Natural killer cell (primary cell): Measurements from ENCODE around the gene ARID3C. TPM values are rescaled to one million over a fixed set of nuclear protein-coding genes. Genes with fewer than 3 reads are reported as not detected.

Experiments used
- ATAC-seq, 3 donors: fragments of 150-1000 bp in 2 of 3; fragments of 200-7000 bp in 1 of 3; cut with Tn5 transposase; 1 replicate in 1 of 3; 2 replicates in 2 of 3; pipeline ENCODE4 v1.10.0; 2021; ENCODE audit warnings: mild to moderate bottlenecking in 2 of 3, moderate library complexity in 2 of 3
- DNase-seq, 2 donors: peaks; one replicate each; pipeline versions ENCODE4 v3.0.0 to v3.0.0-alpha.2; 2013 to 2021; ENCODE audit warnings: mixed read lengths in 1 of 2
- H3K27ac ChIP-seq: one replicate; pipeline ENCODE4 v1.5.1; 2013; ENCODE audit warnings: mild to moderate bottlenecking, low read length
- H3K27me3 ChIP-seq: one replicate; pipeline ENCODE4 v1.6.1; 2013; ENCODE audit warnings: low read length; ENCODE audit not compliant: control insufficient read depth, insufficient read depth
- H3K36me3 ChIP-seq: one replicate; pipeline ENCODE4 v1.6.1; 2013; ENCODE audit warnings: low read length; ENCODE audit not compliant: control insufficient read depth, insufficient read depth
- H3K4me1 ChIP-seq: one replicate; pipeline ENCODE4 v1.6.1; 2013; ENCODE audit warnings: low read length; ENCODE audit not compliant: control insufficient read depth, insufficient read depth
- H3K4me3 ChIP-seq: one replicate; pipeline ENCODE4 v1.5.1; 2013; ENCODE audit warnings: low read length
- H3K9me3 ChIP-seq: one replicate; pipeline ENCODE4 v1.6.1; 2013; ENCODE audit warnings: low read length; ENCODE audit not compliant: control insufficient read depth, insufficient read depth
- H3K27ac Mint-ChIP-seq, 2 donors: one replicate each; pipeline ENCODE4 v1.8.0; 2022; ENCODE audit warnings: mild to moderate bottlenecking in 2 of 2, mixed read lengths in 2 of 2, moderate library complexity in 1 of 2
- H3K27me3 Mint-ChIP-seq, 2 donors: one replicate each; pipeline ENCODE4 v1.8.0; 2022; ENCODE audit warnings: low read depth in 2 of 2, mixed read lengths in 2 of 2
- H3K36me3 Mint-ChIP-seq: one replicate; pipeline ENCODE4 v1.8.0; 2022; ENCODE audit warnings: mixed read lengths
- H3K4me1 Mint-ChIP-seq, 2 donors: one replicate each; pipeline ENCODE4 v1.8.0; 2022; ENCODE audit warnings: mixed read lengths in 2 of 2
- H3K4me3 Mint-ChIP-seq: one replicate; pipeline ENCODE4 v1.8.0; 2022; ENCODE audit warnings: mild to moderate bottlenecking, moderate library complexity, mixed read lengths
- H3K9me3 Mint-ChIP-seq, 2 donors: one replicate each; pipeline ENCODE4 v1.8.0; 2022; ENCODE audit warnings: mixed read lengths in 2 of 2
- CTCF ChIP-seq: fragments of 200-600 bp; IDR thresholded peaks from one replicate; pipeline ENCODE4 v1.8.0; 2022; ENCODE audit warnings: antibody characterized with exemption
- WGBS: methylation state at CpG from one replicate; pipeline ENCODE4 v1.1.7; 2013; ENCODE audit warnings: missing lambda C conversion rate; ENCODE audit not compliant: insufficient coverage; 5-methylcytosine and 5-hydroxymethylcytosine counted together
- intact Hi-C: fragments of 100-400 bp; cut with micrococcal nuclease; formaldehyde crosslinking; loops from one replicate; pipeline ENCODE4 v1.14.2; 2022
- total RNA-seq, 4 donors: library from RNA; stranded (reverse); fragments of 120-200 nt in 1 of 4; gene quantifications; one replicate each; pipeline versions ENCODE4 v1.2.3 to v1.2.4, GENCODE V29; 2013 to 2022

The ARID3C gene
- total RNA-seq, 3 donors from 2014 or later (not counting 1 experiment from before 2014, with no cell fraction given) = 0.24 to 0.77 TPM; not detected in 1

- DNase-seq = no peak
- 79% methylated on average over 5 of the region's 6 CpGs for WGBS
- intact Hi-C loops = loop anchor here (5.0 kb wide), 1 partner anchor 35 kb away; the partner anchor contains the start of gene SIGMAR1
These were observed 26.8 kb downstream of the ARID3C start for GRCh38 chr9:34601937-34602573.

GRCh38 chr9:34600908-34601307 is 28.0 kb downstream of the ARID3C start:
- Mint-ChIP-seq H3K4me3 (no peak overlapping the region), H3K36me3 (no peaks in the 10 kb centered on the region), H3K4me1 (no peaks in the 10 kb centered on the region), H3K27me3 (peaks cover 8 to 18% of the 10 kb centered on the region in 2 donors), H3K27ac (no peak overlapping the region), H3K9me3 (no peaks in the 10 kb centered on the region)
- no peaks in the 10 kb centered on the region for H3K4me1 ChIP-seq
- H3K9me3 ChIP-seq = no peaks in the 10 kb centered on the region
- no peak for TF ChIP-seq CTCF
- H3K27me3 ChIP-seq = no peaks in the 10 kb centered on the region
- H3K4me3 ChIP-seq = no peak overlapping the region
- H3K36me3 ChIP-seq = no peaks in the 10 kb centered on the region
- WGBS = 18% methylated on average over 1 of the region's 1 CpG
- no peak for DNase-seq
- no peak overlapping the region for H3K27ac ChIP-seq
- intact Hi-C loops = loop anchor here (5.0 kb wide), 1 partner anchor 36 kb away; the partner anchor contains the start of gene SIGMAR1
- ATAC-seq = no peak

More at GRCh38 chr9:34601937-34602573, 26.8 kb downstream of the ARID3C start:
- Mint-ChIP-seq H3K9me3 (no peaks in the 10 kb centered on the region), H3K36me3 (no peaks in the 10 kb centered on the region), H3K27ac (no peak overlapping the region), H3K4me3 (no peak overlapping the region), H3K4me1 (no peaks in the 10 kb centered on the region), H3K27me3 (peaks cover 0 to 10% of the 10 kb centered on the region in 2 donors)
- H3K36me3 ChIP-seq = no peaks in the 10 kb centered on the region
- H3K4me1 ChIP-seq = no peaks in the 10 kb centered on the region
- TF ChIP-seq CTCF = no peak
- no peaks in the 10 kb centered on the region for H3K27me3 ChIP-seq
- no peak overlapping the region for H3K27ac ChIP-seq
- no peak for ATAC-seq
- no peak overlapping the region for H3K4me3 ChIP-seq
- H3K9me3 ChIP-seq = no peaks in the 10 kb centered on the region

GRCh38 chr9:34599546-34599945 is 29.3 kb downstream of the ARID3C start:
- ATAC-seq (no peak), DNase-seq (no peak)
- Mint-ChIP-seq H3K27me3 (peaks cover 9 to 24% of the 10 kb centered on the region in 2 donors), H3K9me3 (no peaks in the 10 kb centered on the region), H3K27ac (no peak overlapping the region), H3K4me3 (no peak overlapping the region), H3K36me3 (no peaks in the 10 kb centered on the region), H3K4me1 (no peaks in the 10 kb centered on the region)
- Histone ChIP-seq H3K27ac (no peak overlapping the region), H3K27me3 (peaks cover 3% of the 10 kb centered on the region), H3K4me1 (no peaks in the 10 kb centered on the region), H3K36me3 (no peaks in the 10 kb centered on the region), H3K9me3 (no peaks in the 10 kb centered on the region), H3K4me3 (no peak overlapping the region)
- 70% methylated on average over 1 of the region's 1 CpG for WGBS
- no peak for TF ChIP-seq CTCF
- intact Hi-C loops = no loop called here
